ENCODE results near the gene ADCY10. TPM values are rescaled to one million over a fixed set of nuclear protein-coding genes. Genes with fewer than 3 reads are reported as not detected.
"Not testable (repeated sequence)": the region's sequence is repeated elsewhere in the genome, so short reads cannot be mapped to it uniquely, and the experiment has no call there.

ADCY10 gene
- total RNA-seq, 1 experiment from 2014 or later = 0.46 TPM

DNA sequence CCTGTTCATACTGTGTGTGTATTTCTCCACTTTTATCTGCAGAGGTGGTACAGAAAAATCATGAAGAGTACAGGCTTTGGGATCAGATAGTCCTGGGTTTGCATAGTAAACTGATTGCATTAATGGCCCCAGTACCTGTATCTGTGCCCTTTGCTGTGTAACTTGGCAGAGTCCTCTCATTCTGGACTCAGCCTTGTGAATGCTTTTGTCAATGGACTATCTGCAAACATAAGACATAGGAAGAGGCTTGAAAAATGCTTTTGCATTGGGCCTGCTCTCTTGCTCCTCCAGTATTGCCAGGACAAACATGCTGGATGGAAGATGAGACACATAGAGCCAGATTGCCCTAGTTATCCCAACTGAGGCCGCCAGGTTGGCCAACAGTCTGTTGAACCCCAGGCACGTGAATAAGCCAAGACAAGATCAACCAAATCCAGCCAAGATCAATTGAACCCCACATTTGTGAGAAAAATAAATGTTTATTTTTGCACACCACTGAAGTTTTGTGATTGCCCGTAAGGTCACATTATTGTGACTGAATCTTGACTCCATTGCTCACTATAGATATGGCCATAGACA, 37.2 kb downstream of the ADCY10 start:
- ChIA-PET CTCF (no interaction called here), POLR2A (ENCODE audit: unreplicated experiment) (no interaction called here)
- no peaks in the 10 kb centered on the region for H3K79me2 ChIP-seq (ENCODE audit: low read depth)
- H3K9me2 ChIP-seq (ENCODE audit: insufficient read depth) = no peaks in the 10 kb centered on the region
- H3K9me3 ChIP-seq (ENCODE audit: insufficient read depth, low read depth) = no peaks in the 10 kb centered on the region
- intact Hi-C loops (cut with micrococcal nuclease; ENCODE audit: unreplicated experiment) = no loop called here
- no peaks in the 10 kb centered on the region for H3K4me1 ChIP-seq (replicated peaks; ENCODE audit: insufficient read depth)
- no peaks in the 10 kb centered on the region for H3F3A ChIP-seq (ENCODE audit: insufficient read depth, low read depth)
- H3K27ac ChIP-seq = no peak overlapping the region
- H3K27me3 ChIP-seq (ENCODE audit: insufficient read depth, low read depth) = no peaks in the 10 kb centered on the region
- no peak for DNase-seq
- no peak overlapping the region for H3K4me2 ChIP-seq
- H3K4me3 ChIP-seq = no peak overlapping the region
- BruUV-seq (replicated peaks) = no TSS peak
- TF ChIP-seq EZH2 (IDR thresholded peaks at IDR 0.05; ENCODE audit: low read depth) = no peak
- TF ChIP-seq, protein P1, sequence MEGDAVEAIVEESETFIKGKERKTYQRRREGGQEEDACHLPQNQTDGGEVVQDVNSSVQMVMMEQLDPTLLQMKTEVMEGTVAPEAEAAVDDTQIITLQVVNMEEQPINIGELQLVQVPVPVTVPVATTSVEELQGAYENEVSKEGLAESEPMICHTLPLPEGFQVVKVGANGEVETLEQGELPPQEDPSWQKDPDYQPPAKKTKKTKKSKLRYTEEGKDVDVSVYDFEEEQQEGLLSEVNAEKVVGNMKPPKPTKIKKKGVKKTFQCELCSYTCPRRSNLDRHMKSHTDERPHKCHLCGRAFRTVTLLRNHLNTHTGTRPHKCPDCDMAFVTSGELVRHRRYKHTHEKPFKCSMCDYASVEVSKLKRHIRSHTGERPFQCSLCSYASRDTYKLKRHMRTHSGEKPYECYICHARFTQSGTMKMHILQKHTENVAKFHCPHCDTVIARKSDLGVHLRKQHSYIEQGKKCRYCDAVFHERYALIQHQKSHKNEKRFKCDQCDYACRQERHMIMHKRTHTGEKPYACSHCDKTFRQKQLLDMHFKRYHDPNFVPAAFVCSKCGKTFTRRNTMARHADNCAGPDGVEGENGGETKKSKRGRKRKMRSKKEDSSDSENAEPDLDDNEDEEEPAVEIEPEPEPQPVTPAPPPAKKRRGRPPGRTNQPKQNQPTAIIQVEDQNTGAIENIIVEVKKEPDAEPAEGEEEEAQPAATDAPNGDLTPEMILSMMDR (conservative IDR thresholded peaks at IDR 0.05) = no peak
- no peaks in the 10 kb centered on the region for H4K20me1 ChIP-seq (ENCODE audit: insufficient read depth)
- H2AFZ ChIP-seq = no peak overlapping the region
- H3K36me3 ChIP-seq (ENCODE audit: low read depth) = no peaks in the 10 kb centered on the region

DNA sequence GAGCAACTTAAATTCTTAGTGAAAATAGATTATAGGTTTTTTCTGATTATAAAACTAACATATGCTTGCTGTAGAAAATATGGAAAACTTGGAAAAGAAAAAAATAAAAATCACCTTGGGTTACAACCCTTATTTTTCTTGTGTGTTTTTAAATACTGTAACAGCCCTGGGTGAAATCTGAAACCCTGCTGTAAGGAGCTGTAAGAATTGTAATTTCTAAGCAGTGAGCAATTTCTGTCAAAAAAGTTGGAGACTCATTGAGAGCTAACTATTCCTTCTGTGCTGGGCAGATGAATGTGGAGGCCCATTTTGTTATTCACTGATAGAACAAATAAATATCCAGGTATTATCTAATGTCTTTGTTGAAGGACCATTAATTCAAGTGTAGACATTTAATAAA, 42.6 kb downstream of the ADCY10 start:
- H3K4me3 ChIP-seq = no peak overlapping the region
- H4K20me1 ChIP-seq (ENCODE audit: insufficient read depth) = no peaks in the 10 kb centered on the region
- POLR2A ChIA-PET (ENCODE audit: unreplicated experiment) = interaction anchor here (0.6 kb wide), 1 partner anchor 98 kb away, joined by 6 read pairs; no protein-coding TSS in a partner anchor
- no peak for DNase-seq
- H3K4me1 ChIP-seq (replicated peaks; ENCODE audit: insufficient read depth) = no peaks in the 10 kb centered on the region
- H3K27me3 ChIP-seq (ENCODE audit: insufficient read depth, low read depth) = no peaks in the 10 kb centered on the region
- H3K36me3 ChIP-seq (ENCODE audit: low read depth) = no peaks in the 10 kb centered on the region
- no TSS peak for BruUV-seq (replicated peaks)
- no peak overlapping the region for H3K27ac ChIP-seq
- no peaks in the 10 kb centered on the region for H3K9me2 ChIP-seq (ENCODE audit: insufficient read depth)
- CTCF ChIA-PET = no interaction called here
- intact Hi-C loops (cut with micrococcal nuclease; ENCODE audit: unreplicated experiment) = no loop called here
- no peaks in the 10 kb centered on the region for H3K79me2 ChIP-seq (ENCODE audit: low read depth)
- no peaks in the 10 kb centered on the region for H3K9me3 ChIP-seq (ENCODE audit: insufficient read depth, low read depth)
- no peak overlapping the region for H2AFZ ChIP-seq
- no peaks in the 10 kb centered on the region for H3F3A ChIP-seq (ENCODE audit: insufficient read depth, low read depth)
- TF ChIP-seq, protein P1 (conservative IDR thresholded peaks at IDR 0.05) = no peak
- no peak for TF ChIP-seq EZH2 (IDR thresholded peaks at IDR 0.05; ENCODE audit: low read depth)
- H3K4me2 ChIP-seq = no peak overlapping the region

DNA sequence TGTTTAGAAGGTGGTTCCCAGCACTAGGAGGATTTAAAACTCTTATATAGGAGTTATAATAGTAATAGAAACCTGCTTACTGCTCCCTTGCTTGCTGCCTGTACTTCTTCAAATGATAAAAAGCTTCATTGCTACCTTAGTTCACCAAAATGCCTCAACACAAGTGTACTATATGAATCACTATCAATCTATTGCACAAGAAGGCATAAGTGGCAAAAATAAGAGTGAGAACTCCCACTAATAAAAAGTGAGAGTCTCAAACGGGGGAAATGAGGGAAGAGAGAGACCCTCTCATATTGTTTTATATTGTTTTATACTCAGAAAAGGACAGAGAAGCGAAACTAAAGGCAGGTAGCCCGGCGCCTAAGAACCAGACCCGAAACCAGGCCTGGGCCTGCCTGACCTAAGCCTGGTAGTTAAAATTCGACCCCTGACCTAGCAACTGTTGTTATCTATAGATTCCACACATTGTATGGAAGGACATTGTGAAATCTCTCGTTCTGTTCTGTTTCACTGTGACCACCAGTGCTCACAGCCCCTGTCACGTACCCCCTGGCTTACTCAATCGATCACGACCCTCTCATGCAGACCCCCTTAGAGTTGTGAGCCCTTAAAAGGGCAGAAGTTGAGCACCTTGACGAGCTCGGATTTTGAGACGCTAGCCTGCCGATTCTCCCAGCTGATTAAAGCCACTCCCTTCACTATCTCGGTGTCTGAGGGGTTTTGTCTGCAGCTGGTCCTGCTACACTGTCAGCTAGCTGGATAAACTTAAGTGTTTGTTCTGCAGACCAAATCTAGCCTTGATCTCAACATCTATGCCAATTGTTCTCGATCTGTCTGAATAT, 44.6 kb downstream of the ADCY10 start:
- H3K9me3 ChIP-seq (ENCODE audit: insufficient read depth, low read depth); CTCF ChIA-PET; H4K20me1 ChIP-seq (ENCODE audit: insufficient read depth); H3F3A ChIP-seq (ENCODE audit: insufficient read depth, low read depth); H2AFZ ChIP-seq; H3K4me2 ChIP-seq; POLR2A ChIA-PET (ENCODE audit: unreplicated experiment); BruUV-seq (replicated peaks); H3K27ac ChIP-seq; DNase-seq; intact Hi-C loops (cut with micrococcal nuclease; ENCODE audit: unreplicated experiment); H3K4me1 ChIP-seq (replicated peaks; ENCODE audit: insufficient read depth); H3K9me2 ChIP-seq (ENCODE audit: insufficient read depth); H3K79me2 ChIP-seq (ENCODE audit: low read depth); H3K27me3 ChIP-seq (ENCODE audit: insufficient read depth, low read depth); H3K36me3 ChIP-seq (ENCODE audit: low read depth); H3K4me3 ChIP-seq: not testable (repeated sequence)

DNA sequence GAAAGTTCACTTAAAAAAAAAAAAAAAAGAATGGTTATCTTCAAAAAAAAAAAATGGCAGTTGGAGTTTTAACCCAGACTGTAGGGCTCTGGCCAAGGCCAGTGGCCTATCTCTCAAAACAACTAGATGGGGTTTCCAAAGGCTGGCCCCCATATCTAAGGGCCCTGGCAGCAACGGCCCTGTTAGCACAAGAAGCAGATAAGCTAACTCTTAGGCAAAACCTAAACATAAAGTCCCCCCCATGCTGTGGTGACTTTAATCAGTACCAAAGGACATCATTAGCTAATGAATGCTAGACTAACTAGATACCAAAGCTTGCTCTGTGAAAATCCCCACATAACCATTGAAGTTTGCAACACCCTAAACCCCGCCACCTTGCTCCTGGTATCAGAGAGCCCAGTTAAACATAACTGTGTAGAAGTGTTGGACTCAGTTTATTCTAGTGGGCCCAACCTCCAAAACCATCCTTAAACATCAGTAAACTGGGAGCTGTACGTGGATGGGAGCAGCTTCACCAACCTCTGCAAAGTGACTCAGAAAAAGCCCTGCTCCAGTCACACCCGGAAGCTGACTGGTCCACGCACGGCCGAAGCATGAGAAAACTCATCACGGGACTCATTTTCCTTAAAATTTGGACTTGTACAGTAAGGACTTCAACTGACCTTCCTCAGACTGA, 47.1 kb downstream of the ADCY10 start:
- H3K27me3 ChIP-seq (ENCODE audit: insufficient read depth, low read depth); H3K4me3 ChIP-seq; H3K4me1 ChIP-seq (replicated peaks; ENCODE audit: insufficient read depth); H3K79me2 ChIP-seq (ENCODE audit: low read depth); H3K36me3 ChIP-seq (ENCODE audit: low read depth); CTCF ChIA-PET; DNase-seq; intact Hi-C loops (cut with micrococcal nuclease; ENCODE audit: unreplicated experiment); POLR2A ChIA-PET (ENCODE audit: unreplicated experiment); H3K4me2 ChIP-seq; H3K9me2 ChIP-seq (ENCODE audit: insufficient read depth); H3K9me3 ChIP-seq (ENCODE audit: insufficient read depth, low read depth); BruUV-seq (replicated peaks); H3K27ac ChIP-seq; H2AFZ ChIP-seq; H3F3A ChIP-seq (ENCODE audit: insufficient read depth, low read depth); H4K20me1 ChIP-seq (ENCODE audit: insufficient read depth): not testable (repeated sequence)

DNA sequence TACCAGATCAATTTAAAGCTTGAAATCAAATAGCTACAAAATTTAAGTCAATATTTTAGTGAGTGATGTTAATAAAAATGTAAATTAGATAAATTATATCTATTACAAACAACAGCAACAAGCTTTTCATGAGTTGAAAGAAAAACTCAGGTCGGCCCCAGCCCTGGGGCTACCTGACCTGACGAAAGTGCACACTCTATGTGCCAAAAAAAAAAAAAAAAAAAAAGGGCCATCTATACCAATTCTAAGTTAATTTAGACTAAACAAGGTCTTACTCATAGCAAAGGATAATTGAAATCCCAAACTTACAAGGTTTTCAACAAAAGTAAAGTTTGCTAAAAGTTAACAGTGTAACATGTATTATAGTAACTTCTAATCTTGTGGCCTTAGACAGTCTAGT, 47.6 kb downstream of the ADCY10 start:
- H3K9me3 ChIP-seq (ENCODE audit: insufficient read depth, low read depth); H3K4me2 ChIP-seq; H3K27ac ChIP-seq; H2AFZ ChIP-seq; H3K79me2 ChIP-seq (ENCODE audit: low read depth); POLR2A ChIA-PET (ENCODE audit: unreplicated experiment); H3K27me3 ChIP-seq (ENCODE audit: insufficient read depth, low read depth); DNase-seq; H3F3A ChIP-seq (ENCODE audit: insufficient read depth, low read depth); intact Hi-C loops (cut with micrococcal nuclease; ENCODE audit: unreplicated experiment); H4K20me1 ChIP-seq (ENCODE audit: insufficient read depth); H3K36me3 ChIP-seq (ENCODE audit: low read depth); H3K4me1 ChIP-seq (replicated peaks; ENCODE audit: insufficient read depth); H3K9me2 ChIP-seq (ENCODE audit: insufficient read depth); H3K4me3 ChIP-seq; BruUV-seq (replicated peaks); CTCF ChIA-PET: not testable (repeated sequence)
